HG02678 (cell line): Measurements from ENCODE around the gene PTBP1.
"Not testable (repeated sequence)": the region's sequence is repeated elsewhere in the genome, so short reads cannot be mapped to it uniquely, and the experiment has no call there.

ENCODE experiments used
- ATAC-seq: cut with Tn5 transposase; IDR thresholded peaks from one replicate; pipeline ENCODE4 v1.9.1; 2021; ENCODE audit warnings: mild to moderate bottlenecking, moderate library complexity; ENCODE audit not compliant: unreplicated experiment

PTBP1 gene

GRCh38 chr19:824885-825284 is 27.6 kb downstream of the PTBP1 start:
- ATAC-seq: no peak

GRCh38 chr19:825897-826644 is 28.8 kb downstream of the PTBP1 start:
- no peak for ATAC-seq

- ATAC-seq: no peak
Measured at GRCh38 chr19:827314-827709, 30.1 kb downstream of the PTBP1 start.

GRCh38 chr19:827710-828321 is 30.6 kb downstream of the PTBP1 start, which contains the start of gene AZU1:
TSS of gene AZU1 (plus strand) at chr19:827837. CDS start at chr19:827847, 10 bp downstream.
- no peak for ATAC-seq

GRCh38 chr19:829129-829758 is 32.0 kb downstream of the PTBP1 start:
- ATAC-seq: no peak

- ATAC-seq: no peak
Measured at GRCh38 chr19:831407-832369, 34.4 kb downstream of the PTBP1 start.

GRCh38 chr19:834216-834615 is 37.0 kb downstream of the PTBP1 start:
- ATAC-seq: no peak

GRCh38 chr19:835210-835810 is 38.1 kb downstream of the PTBP1 start:
- no peak for ATAC-seq

GRCh38 chr19:840519-841206 is 43.4 kb downstream of the PTBP1 start, which contains the start of gene PRTN3:
TSS of gene PRTN3 (plus strand) at chr19:840999. CDS start at chr19:841009, 10 bp downstream.
- no peak for ATAC-seq

- not testable (repeated sequence) for ATAC-seq
Measured at GRCh38 chr19:842802-843179, 45.5 kb downstream of the PTBP1 start.

GRCh38 chr19:843180-843835 is 46.1 kb downstream of the PTBP1 start:
- no peak for ATAC-seq

GRCh38 chr19:843836-844545 is 46.7 kb downstream of the PTBP1 start:
- ATAC-seq: no peak

GRCh38 chr19:844546-844971 is 47.3 kb downstream of the PTBP1 start:
- no peak for ATAC-seq

GRCh38 chr19:845707-846521 is 48.7 kb downstream of the PTBP1 start:
- no peak for ATAC-seq

GRCh38 chr19:848386-848921 is 51.2 kb downstream of the PTBP1 start:
- ATAC-seq: no peak

GRCh38 chr19:849195-849594 is 51.9 kb downstream of the PTBP1 start:
- not testable (repeated sequence) for ATAC-seq

- ATAC-seq: no peak
Measured at GRCh38 chr19:850221-850978, 53.1 kb downstream of the PTBP1 start.
